ENCODE measurements around the gene ADGRB2.
A peak's percentile ranks its signal among the peaks of the same experiment; 100 is the strongest.

The ADGRB2 gene

GRCh38 chr1:31788825-31789256, 24.7 kb upstream of the ADGRB2 start:
- TF ChIP-seq CTCF (conservative IDR thresholded peaks at IDR 0.05; ENCODE audit: low read length), result no peak
- TF ChIP-seq EZH2phosphoT487 (IDR thresholded peaks at IDR 0.05; ENCODE audit: borderline replicate concordance), result no peak
- Histone ChIP-seq H2AFZ (ENCODE audit: low read length) (peak overlapping the region; percentile 92), H3F3A (ENCODE audit: low read depth) (no peaks in the 10 kb centered on the region), H3K9ac (ENCODE audit: low read depth, low read length, poor library complexity, severe bottlenecking) (peak overlapping the region; percentile 66), H3K36me3 (ENCODE audit: insufficient read depth, low read length) (no peaks in the 10 kb centered on the region), H3K27me3 (ENCODE audit: insufficient read depth, low read length, poor library complexity, severe bottlenecking) (no peaks in the 10 kb centered on the region), H3K79me2 (ENCODE audit: insufficient read depth, low read length) (no peaks in the 10 kb centered on the region), H3K9me2 (replicated peaks; ENCODE audit: low read depth, low read length) (no peaks in the 10 kb centered on the region), H3K4me3 (ENCODE audit: low read length, poor library complexity, severe bottlenecking) (peak overlapping the region; percentile 75), H4K20me1 (ENCODE audit: insufficient read depth, low read length, poor library complexity, severe bottlenecking) (no peaks in the 10 kb centered on the region), H3K4me2 (ENCODE audit: low read depth, low read length, poor library complexity, severe bottlenecking) (peak overlapping the region; percentile 99), H3K9me3 (ENCODE audit: insufficient read depth, low read depth, low read length) (no peaks in the 10 kb centered on the region), H3K4me1 (ENCODE audit: insufficient read depth, low read length, poor library complexity, severe bottlenecking) (peaks cover 28% of the 10 kb centered on the region)

- Histone ChIP-seq H3K9ac (ENCODE audit: low read depth, low read length, poor library complexity, severe bottlenecking) (peak overlapping the region; percentile 66), H3K9me2 (replicated peaks; ENCODE audit: low read depth, low read length) (no peaks in the 10 kb centered on the region), H3K4me2 (ENCODE audit: low read depth, low read length, poor library complexity, severe bottlenecking) (peak overlapping the region; percentile 99), H2AFZ (ENCODE audit: low read length) (peak overlapping the region; percentile 92), H3K36me3 (ENCODE audit: insufficient read depth, low read length) (no peaks in the 10 kb centered on the region), H3K79me2 (ENCODE audit: insufficient read depth, low read length) (no peaks in the 10 kb centered on the region), H4K20me1 (ENCODE audit: insufficient read depth, low read length, poor library complexity, severe bottlenecking) (no peaks in the 10 kb centered on the region), H3F3A (ENCODE audit: low read depth) (no peaks in the 10 kb centered on the region), H3K27me3 (ENCODE audit: insufficient read depth, low read length, poor library complexity, severe bottlenecking) (no peaks in the 10 kb centered on the region), H3K4me1 (ENCODE audit: insufficient read depth, low read length, poor library complexity, severe bottlenecking) (peaks cover 28% of the 10 kb centered on the region), H3K4me3 (ENCODE audit: low read length, poor library complexity, severe bottlenecking) (peak overlapping the region; percentile 75), H3K9me3 (ENCODE audit: insufficient read depth, low read depth, low read length) (no peaks in the 10 kb centered on the region)
- no peak for TF ChIP-seq EZH2phosphoT487 (IDR thresholded peaks at IDR 0.05; ENCODE audit: borderline replicate concordance)
- no peak for TF ChIP-seq CTCF (conservative IDR thresholded peaks at IDR 0.05; ENCODE audit: low read length)
These were observed 24.1 kb upstream of the ADGRB2 start for GRCh38 chr1:31788138-31788824.

GRCh38 chr1:31787786-31788137, 23.6 kb upstream of the ADGRB2 start:
- Histone ChIP-seq H3K36me3 (ENCODE audit: insufficient read depth, low read length) (no peaks in the 10 kb centered on the region), H3K9ac (ENCODE audit: low read depth, low read length, poor library complexity, severe bottlenecking) (peak overlapping the region; percentile 66), H2AFZ (ENCODE audit: low read length) (no peak overlapping the region), H3K4me3 (ENCODE audit: low read length, poor library complexity, severe bottlenecking) (peak overlapping the region; percentile 75), H3K79me2 (ENCODE audit: insufficient read depth, low read length) (no peaks in the 10 kb centered on the region), H3K27me3 (ENCODE audit: insufficient read depth, low read length, poor library complexity, severe bottlenecking) (no peaks in the 10 kb centered on the region), H3K4me2 (ENCODE audit: low read depth, low read length, poor library complexity, severe bottlenecking) (peak overlapping the region; percentile 99), H3K4me1 (ENCODE audit: insufficient read depth, low read length, poor library complexity, severe bottlenecking) (peaks cover 33% of the 10 kb centered on the region), H3K9me2 (replicated peaks; ENCODE audit: low read depth, low read length) (no peaks in the 10 kb centered on the region), H3F3A (ENCODE audit: low read depth) (no peaks in the 10 kb centered on the region), H3K9me3 (ENCODE audit: insufficient read depth, low read depth, low read length) (no peaks in the 10 kb centered on the region), H4K20me1 (ENCODE audit: insufficient read depth, low read length, poor library complexity, severe bottlenecking) (no peaks in the 10 kb centered on the region)
- TF ChIP-seq CTCF (conservative IDR thresholded peaks at IDR 0.05; ENCODE audit: low read length), result no peak
- no peak for TF ChIP-seq EZH2phosphoT487 (IDR thresholded peaks at IDR 0.05; ENCODE audit: borderline replicate concordance)

Measured in Loucy (cell line).